ENCODE measurements around the gene PIH1D1. TPM values are rescaled to one million over a fixed set of nuclear protein-coding genes. Genes with fewer than 3 reads are reported as not detected.
A peak's percentile ranks its signal among the peaks of the same experiment; 100 is the strongest.

The PIH1D1 gene
- total and polyA plus RNA-seq, 2 of the 13 experiments (the other 11 are each of a cell fraction or from before 2014, with no cell fraction given) = 110 to 137 TPM

- TF ChIP-seq SNAPC4 (CRISPR knock-in tag; IDR thresholded peaks at IDR 0.05) (peak; percentile 73; the same call in 1 of the 2 replicates), MIXL1 (CRISPR knock-in tag; IDR thresholded peaks at IDR 0.05) (peak; percentile 74), ZFY (CRISPR knock-in tag; IDR thresholded peaks at IDR 0.05) (peak; percentile 77), FOXP4 (CRISPR knock-in tag; IDR thresholded peaks at IDR 0.05) (peak; percentile 72), ZNF318 (CRISPR knock-in tag; IDR thresholded peaks at IDR 0.05) (0 out of 2 replicates have a peak, but pooled peaks have one; percentile 25), SNRNP70 (IDR thresholded peaks at IDR 0.05; ENCODE audit: low read depth, low read length) (no peak), POLR2G (IDR thresholded peaks at IDR 0.05; ENCODE audit: low read depth, low read length) (peak; percentile 93), ZNF784 (CRISPR knock-in tag; IDR thresholded peaks at IDR 0.05; ENCODE audit: borderline replicate concordance) (no peak), CTCF (CRISPR knock-in tag; IDR thresholded peaks at IDR 0.05) (peak; percentile 23; the same call in 1 of the 2 replicates)
Measured at GRCh38 chr19:49451430-49452181, at the start of gene PIH1D1 (continued).
